Neural progenitor cell (in vitro differentiated cells): ENCODE data around the gene TLR8.

Source experiments
- EZH2 ChIP-seq: fragments of 200-600 bp; sonication (generic); IDR thresholded peaks from 2 replicates; pipeline ENCODE4 v1.6.1; 2017; ENCODE audit warnings: antibody characterized with exemption, mild to moderate bottlenecking, moderate library complexity
- EZH2phosphoT487 ChIP-seq: fragments of 200-600 bp; sonication (generic); IDR thresholded peaks from 2 replicates; pipeline ENCODE4 v1.6.1; 2017; ENCODE audit warnings: antibody characterized with exemption
- TF ChIP-seq, protein P1 (sequence below): fragments of 200-600 bp; sonication (generic); IDR thresholded peaks from 2 replicates; pipeline ENCODE4 v1.5.1; 2017; ENCODE audit warnings: antibody characterized with exemption, mild to moderate bottlenecking

- TF ChIP-seq, protein P1, sequence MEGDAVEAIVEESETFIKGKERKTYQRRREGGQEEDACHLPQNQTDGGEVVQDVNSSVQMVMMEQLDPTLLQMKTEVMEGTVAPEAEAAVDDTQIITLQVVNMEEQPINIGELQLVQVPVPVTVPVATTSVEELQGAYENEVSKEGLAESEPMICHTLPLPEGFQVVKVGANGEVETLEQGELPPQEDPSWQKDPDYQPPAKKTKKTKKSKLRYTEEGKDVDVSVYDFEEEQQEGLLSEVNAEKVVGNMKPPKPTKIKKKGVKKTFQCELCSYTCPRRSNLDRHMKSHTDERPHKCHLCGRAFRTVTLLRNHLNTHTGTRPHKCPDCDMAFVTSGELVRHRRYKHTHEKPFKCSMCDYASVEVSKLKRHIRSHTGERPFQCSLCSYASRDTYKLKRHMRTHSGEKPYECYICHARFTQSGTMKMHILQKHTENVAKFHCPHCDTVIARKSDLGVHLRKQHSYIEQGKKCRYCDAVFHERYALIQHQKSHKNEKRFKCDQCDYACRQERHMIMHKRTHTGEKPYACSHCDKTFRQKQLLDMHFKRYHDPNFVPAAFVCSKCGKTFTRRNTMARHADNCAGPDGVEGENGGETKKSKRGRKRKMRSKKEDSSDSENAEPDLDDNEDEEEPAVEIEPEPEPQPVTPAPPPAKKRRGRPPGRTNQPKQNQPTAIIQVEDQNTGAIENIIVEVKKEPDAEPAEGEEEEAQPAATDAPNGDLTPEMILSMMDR = no peak
- TF ChIP-seq EZH2 (no peak), EZH2phosphoT487 (no peak)
Observed at GRCh38 chrX:12878536-12878935, 27.9 kb upstream of the TLR8 start.
